Frontal cortex (tissue), 4 donors: ENCODE measurements around the gene FGFRL1. TPM values are rescaled to one million over a fixed set of nuclear protein-coding genes. Genes with fewer than 3 reads are reported as not detected.
"Not testable (repeated sequence)": the region's sequence is repeated elsewhere in the genome, so short reads cannot be mapped to it uniquely, and the experiment has no call there.

Experiments used
- DNase-seq, 2 donors: peaks; one replicate each; pipeline ENCODE4 v3.0.0; 2012; ENCODE audit warnings: low spot score in 2 of 2
- FAIRE-seq: peaks from 2 replicates; lab custom pipeline; 2012; peaks lifted over from hg19 to GRCh38; lab: Jason Lieb, UNC
- total RNA-seq: library from RNA; depleted of rRNA; stranded (reverse); fragments of >200 nt; gene quantifications from one replicate; pipeline ENCODE4 v1.2.3, GENCODE V29; 2014
- donor health status: control.
- donor health status: control.
- donor health status: control.

Gene FGFRL1
- total RNA-seq, 1 donor from 2014 or later = 2.0 TPM

DNA sequence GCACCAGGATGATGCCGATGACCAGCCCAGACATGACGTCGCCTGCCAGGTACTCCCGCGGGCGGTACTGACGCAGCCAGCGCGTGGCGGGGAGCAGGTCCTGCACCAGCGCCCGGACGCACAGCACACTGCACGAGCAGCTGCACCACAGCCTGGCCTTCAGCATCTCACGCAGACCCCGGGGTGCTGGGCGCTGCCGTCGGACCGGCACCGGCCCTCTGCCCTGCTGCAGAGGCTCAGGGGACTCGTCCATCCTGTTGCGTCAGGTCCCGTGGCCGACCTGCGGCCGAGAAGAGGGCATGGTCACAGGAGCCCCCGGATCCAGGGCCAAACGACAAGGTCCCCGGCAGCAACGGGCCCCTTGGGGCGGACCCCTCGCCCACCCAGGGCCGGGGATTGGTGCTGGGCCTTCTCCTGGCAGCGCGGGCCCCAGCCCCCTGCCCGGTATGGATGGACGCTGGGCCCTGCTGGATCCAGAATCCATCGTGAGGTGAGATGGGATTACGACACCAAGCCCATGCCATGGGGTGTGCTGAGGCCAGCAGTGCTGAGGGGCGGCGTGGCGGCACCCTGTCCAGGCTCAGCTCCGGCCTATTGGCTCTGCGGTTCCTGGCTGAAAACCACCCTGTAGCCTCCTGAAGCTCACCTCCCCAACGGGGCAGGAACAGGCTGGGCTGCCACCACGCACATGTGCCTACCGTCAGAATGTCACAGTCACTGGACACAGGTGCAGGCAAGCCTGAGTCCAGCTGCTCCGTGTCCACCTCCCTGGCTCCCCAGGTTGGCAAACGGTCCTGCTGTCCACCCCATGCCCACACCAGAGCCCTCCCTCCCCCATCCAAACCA, 19.8 kb upstream of the FGFRL1 start:
- DNase-seq (no peak), FAIRE-seq (no peak)

DNA sequence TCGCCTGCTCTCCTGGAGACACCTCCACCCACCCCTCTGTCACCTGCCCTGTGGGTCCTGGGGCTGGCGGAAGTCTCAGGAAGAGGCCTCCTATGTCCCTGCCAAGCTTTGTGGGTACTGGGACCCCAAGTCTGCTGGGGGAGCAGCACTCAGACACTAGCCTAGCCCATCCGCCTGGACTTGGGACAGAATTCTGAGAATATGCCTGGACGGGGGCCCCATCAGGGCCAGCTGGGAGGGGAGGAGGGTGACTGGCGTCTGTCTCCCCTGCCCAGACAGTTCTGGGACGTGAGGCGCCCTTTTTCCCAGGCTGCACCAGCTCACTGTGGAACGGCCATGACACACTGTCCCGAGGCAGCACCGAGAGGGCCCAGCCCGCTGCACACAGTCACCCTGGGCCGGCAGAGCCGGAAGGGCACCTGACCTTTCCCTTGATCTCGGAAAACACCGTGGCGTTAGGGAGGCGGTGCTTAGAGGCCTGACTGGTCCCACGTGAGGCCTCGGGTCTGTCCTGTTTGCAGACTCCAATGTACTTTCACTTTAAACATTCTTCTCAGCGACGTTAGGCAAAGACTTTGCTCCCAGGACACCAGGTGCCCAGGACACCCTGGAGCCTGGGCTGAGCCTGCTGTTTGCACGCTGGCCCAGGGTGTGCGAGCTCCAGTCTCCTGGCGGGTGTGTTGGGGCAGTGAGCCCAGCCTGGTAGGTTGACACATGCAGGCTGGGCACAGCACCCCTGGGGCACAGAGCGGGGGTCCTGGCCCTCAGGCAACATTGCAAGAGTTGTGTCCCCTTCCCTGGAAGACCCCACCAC, 18.9 kb upstream of the FGFRL1 start:
- no peak for FAIRE-seq
- DNase-seq = peak in 1 of 2 donors; percentile 55

DNA sequence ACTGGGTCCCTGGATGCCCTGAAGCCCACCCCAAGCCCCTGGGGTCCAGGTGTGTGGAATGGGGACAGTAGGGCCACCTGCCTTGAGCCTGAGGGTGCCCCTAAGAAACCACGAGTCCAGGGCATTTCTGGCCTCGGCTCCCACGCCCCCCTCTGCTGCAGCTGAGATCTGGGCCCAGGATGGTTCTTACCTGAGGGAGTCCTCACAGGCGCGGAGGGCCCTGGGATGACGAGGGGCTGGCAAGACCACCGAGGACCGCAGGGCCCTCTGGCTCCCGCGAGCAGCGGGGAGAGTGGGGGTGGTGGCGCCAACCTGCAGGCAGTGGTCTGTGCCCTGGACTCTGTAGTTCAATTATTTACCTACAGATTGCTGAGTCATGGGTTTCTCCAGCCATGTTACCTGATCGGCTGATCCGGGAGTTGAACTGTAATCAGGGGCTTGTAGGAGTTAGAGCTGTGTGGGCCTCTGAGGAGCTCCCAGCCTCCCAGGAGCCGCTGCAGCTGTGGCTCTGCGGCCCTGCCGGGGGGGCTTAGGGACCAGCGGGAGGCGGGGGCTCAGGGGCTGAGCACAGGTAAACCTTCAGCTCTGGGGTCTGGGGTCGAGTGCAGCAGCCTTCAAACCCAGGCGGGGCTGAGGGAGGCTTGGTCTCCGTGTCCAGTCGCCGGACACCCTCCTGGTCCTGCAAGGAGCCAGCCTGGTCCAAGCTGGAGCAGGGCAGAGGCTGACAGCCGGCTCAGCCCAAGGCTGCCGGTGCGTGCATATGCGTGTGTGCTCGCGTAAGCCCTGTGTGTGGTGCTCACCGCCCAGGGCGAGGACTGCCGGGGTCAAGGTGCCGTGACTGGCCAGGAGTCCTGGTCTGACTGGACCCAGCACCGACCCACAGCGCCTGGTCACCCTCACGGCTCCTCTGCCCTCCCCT, 18.1 kb upstream of the FGFRL1 start, which contains the start of gene SLC26A1:
SLC26A1 (minus strand) TSS at position 294 of the 919 bp plus-strand sequence. CDS start 1,701 bp downstream, outside the sequence.
- FAIRE-seq = no peak
- DNase-seq = no peak

DNA sequence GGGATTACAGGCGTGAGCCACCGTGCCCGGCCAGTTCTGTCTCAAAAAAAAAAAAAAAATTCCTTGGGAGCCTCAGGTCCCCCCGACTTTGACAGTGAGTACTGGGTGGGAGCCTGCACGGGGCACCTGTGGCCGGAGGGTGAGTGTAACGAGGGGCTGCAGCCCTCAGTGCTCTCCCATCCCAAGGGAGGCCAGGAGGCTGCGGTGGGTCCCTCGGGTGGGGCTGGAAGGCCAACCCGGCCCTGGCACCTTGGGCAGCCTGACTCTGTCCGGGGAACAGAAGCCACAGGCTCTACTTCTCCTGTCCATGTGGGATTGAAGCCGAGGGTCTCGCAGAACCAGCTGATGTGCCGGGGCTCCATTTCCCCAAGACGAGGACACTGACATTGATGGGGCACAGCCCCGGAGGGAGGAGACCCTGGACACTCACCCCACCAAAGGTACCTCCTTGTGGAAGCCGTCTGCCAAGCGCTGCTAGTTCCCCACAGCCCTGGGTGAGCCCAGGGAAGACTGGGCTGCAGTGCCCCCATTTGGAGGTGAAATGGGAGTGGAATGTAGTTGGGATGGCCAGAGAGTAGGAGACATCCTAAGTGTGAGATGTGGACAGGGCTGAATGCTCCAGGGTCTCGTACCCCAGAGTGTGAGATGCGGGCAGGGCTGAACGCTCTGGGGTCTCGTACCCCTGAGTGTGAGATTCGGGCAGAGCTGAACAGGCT, 16.0 kb upstream of the FGFRL1 start:
- no peak for FAIRE-seq

DNA sequence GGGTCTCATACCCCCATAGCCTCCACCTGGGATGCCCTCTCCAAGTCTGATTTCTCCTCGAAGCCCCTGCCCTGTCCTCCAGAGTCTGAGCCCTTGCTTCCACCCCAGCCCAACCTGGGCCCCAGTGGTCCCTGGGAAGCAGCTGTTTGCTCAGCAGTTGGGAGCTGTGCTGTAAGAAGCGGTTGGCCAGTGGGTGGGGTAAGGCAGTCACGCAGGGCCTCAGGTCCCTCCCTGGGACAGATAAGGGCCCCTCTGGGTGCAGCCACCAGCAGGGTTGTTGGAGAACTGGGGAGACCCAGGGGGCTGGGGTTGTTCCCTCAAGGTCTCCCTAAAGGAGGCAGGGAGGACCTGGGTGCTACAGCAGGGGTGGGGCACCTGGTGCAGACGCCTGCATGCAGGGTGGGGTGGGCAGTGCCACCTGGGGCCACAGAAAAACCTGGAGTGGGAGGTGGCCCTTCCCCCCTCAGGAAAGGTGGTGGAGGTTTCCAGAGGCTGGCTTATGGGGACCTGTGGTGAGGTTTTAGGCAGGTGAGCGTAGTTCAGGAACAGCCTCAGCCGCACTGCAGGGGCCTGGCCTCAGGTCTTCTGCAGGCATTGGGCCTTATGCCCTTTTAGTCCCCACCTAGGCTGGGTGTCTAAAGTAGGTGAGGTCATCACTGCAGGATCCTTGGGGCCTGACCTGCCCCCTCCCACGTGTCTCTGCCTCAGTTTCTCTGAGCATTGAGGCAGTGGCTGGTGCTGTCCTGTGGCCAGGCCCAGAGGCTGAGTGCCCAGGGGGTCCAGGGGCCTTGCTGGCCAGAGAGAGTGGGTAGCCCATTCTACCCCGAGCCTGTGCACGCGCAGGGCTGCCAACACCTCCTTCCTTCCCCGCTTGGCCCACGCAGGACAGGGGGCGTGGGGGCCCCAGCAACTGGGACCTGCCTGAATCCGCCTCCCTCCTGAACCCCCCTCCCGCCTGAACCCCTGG, 15.1 kb upstream of the FGFRL1 start:
- FAIRE-seq (no peak), DNase-seq (no peak)

More for the DNA sequence above, 16.0 kb upstream of the FGFRL1 start:
- DNase-seq = no peak

DNA sequence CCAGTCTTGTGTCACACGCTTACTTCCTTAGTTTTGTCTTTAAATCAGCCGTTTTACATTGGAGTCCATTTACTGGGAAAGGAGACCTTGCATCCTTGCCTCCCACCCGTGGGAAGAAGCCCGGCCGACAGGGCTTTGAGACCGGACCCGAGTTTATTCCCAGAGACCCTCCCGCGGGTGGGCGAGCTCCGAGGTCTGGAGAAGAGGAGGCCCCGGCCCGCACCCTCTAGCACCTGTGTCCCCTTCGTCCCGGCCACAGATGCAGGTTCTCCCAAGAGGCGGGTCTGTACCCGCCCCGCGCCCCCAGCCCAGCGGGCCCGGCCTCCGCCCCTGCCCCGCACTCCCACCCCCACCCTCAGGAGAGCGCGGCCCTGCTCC, 14.4 kb upstream of the FGFRL1 start:
- DNase-seq (no peak), FAIRE-seq (no peak)

DNA sequence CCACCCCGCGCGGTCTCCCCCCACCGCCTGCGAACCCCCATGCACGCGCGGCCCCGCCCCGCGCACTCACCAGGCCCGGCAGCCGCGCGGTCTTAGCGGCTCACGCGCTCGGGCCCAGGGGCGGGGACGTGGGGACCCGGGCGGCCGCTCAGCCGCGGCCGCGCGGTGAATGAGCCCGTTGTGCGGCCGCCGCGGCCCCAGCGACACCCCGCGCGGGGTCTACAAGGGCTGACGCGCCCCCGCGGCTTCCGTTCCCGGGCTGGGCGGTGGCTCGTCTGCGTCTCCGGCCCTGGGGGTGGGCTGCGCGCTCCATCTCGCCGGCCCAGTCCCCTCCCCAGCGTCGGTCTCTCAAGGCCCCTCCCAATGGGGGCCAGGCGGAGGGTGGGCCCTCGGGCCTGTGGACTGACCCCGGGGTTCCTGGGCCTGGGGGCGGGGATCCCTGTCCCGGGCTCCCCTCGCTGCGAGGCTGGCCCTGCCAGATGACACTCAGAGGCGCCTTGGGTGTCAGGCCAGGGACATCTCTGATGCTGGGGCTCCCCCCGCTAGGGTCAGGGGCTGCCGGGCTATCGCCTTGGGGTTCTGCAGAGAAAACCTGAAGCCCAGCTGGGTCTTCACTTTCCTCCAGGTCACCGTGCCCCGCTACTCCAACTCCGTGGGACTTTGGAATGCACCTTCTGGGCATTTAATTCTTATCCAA, 13.9 kb upstream of the FGFRL1 start:
- no peak for FAIRE-seq
- peak; percentile 89 to 90 for DNase-seq

DNA sequence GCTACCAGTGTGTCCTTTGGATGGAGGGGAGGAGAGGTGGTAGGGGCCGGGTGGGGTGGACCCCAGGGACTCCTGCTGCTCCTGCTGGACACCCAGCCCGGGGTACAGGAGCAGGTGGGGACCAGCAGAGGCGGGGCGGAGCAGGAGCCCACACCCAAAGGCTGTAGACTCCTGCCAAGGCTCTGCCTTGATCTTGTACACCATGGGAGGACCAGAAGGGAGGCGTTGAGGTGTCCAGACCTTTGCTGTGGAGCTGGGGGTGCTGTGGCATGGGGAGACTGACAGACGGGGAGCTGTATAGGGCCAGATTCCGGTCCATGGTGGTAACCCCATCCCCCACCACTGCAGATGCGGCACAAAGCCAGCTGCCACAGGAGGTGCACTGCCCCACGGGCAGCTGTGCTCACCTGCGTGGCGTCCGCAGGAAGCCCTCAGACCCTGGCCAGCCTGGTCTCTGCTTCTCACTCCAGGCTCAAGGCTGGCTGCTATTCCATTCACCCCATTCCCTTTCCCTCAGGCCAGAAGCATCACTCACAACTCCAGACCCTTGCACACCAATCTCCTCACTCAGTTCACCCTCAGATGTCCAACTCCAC, 13.2 kb upstream of the FGFRL1 start:
- DNase-seq = no peak
- no peak for FAIRE-seq

DNA sequence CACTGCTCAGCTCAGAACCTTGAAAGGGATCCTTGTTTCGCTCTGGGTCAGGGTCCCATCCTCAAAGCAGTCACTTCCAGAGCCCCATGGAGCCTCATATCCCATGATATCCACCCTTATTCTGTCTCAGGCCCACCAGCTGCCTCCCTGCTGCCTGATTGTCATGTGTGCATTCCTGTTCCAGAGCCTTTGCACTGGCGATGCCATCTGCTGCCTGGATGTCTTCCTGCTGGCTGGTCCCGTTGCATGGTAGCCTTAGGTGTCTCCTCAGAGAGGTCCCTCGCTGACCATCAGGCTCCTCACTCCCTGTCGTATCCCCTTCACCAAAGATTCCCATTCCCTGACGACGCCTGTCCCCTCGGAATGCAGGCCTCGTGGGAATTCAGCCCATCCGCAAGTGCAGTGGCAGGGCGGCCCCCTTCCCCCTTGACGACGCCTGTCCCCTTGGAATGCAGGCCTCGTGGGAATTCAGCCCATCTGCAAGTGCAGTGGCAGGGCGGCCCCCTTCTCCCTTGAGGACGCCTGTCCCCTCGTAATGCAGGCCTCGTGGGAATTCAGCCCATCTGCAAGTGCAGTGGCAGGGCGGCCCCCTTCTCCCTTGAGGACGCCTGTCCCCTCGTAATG, 12.1 kb upstream of the FGFRL1 start:
- DNase-seq, FAIRE-seq: not testable (repeated sequence)

DNA sequence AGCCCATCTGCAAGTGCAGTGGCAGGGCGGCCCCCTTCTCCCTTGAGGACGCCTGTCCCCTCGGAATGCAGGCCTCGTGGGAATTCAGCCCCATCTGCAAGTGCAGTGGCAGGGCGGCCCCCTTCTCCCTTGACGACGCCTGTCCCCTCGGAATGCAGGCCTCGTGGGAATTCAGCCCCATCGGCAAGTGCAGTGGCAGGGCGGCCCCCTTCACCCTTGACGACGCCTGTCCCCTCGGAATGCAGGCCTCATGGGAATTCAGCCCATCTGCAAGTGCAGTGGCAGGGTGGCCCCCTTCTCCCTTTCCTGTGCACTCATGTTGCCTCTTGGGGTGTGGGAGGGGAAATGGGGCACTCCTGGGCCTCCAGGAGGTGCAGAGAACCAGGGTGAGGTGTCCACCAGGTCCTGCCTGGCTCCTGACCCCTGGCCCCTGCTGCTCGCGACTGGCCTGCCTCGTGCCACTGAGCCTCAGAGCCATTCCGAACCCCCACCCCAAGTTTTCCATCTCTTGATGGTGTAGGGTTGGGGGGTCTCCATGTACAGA, 11.5 kb upstream of the FGFRL1 start:
- no peak for DNase-seq
- no peak for FAIRE-seq

DNA sequence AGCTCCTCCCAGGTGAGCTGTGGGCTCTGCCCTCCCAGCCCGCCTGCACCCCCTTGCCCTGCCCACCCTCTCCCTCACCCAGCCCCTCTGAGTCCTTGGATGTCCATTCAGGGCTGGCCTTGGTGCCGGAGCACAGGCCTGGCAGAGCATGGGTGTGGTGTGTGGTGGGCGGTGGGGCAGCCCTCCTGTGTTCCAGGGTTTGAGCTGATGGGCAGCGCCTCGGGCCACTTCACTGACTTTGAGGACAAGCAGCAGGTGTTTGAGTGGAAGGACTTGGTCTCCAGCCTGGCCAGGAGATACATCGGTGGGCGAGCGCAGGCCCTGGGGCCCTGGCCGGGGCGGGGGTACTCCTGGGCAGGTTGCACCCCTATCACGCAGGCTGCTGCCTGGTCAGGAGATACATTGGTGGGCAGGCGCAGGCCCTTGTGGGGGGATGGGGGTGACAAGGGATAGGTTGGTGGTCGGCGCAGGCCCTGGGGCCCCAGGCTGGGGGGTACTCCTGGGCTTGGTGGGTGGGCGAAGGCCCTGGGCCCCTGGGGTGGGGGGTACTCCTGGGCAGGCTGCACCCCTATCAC, 10.7 kb upstream of the FGFRL1 start:
- no peak for FAIRE-seq
- no peak for DNase-seq

DNA sequence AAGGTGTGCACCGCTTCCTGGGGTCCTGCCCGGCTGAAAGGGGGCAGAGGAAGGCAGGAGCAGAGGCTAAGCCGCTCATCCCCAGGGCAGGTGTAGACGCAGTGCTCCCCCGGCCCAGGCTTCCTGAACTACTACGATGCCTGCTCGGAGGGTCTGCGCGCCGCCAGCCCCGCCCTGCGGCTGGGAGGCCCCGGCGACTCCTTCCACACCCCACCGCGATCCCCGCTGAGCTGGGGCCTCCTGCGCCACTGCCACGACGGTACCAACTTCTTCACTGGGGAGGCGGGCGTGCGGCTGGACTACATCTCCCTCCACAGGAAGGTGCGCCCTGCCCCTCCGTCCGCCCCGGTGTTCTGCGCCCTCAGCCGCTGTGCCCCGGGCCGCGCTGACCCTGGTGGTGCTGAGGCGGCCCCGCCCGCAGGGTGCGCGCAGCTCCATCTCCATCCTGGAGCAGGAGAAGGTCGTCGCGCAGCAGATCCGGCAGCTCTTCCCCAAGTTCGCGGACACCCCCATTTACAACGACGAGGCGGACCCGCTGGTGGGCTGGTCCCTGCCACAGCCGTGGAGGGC, 9.8 kb upstream of the FGFRL1 start:
- FAIRE-seq (no peak), DNase-seq (no peak)

DNA sequence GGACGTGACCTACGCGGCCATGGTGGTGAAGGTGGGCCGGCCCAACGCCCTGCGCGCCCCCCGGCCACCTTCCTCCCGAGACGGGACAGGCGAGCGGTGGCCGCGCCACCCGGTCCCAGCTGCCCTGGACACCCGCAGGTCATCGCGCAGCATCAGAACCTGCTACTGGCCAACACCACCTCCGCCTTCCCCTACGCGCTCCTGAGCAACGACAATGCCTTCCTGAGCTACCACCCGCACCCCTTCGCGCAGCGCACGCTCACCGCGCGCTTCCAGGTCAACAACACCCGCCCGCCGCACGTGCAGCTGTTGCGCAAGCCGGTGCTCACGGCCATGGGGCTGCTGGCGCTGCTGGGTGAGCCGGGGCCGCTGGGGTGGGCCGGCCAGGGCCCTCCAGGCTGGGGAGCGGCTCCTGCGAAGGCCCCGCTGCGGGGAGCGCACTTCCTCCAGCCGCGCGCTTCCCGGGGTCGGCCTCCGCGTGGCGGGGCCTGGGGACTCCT, 9.2 kb upstream of the FGFRL1 start:
- FAIRE-seq (no peak), DNase-seq (no peak)

DNA sequence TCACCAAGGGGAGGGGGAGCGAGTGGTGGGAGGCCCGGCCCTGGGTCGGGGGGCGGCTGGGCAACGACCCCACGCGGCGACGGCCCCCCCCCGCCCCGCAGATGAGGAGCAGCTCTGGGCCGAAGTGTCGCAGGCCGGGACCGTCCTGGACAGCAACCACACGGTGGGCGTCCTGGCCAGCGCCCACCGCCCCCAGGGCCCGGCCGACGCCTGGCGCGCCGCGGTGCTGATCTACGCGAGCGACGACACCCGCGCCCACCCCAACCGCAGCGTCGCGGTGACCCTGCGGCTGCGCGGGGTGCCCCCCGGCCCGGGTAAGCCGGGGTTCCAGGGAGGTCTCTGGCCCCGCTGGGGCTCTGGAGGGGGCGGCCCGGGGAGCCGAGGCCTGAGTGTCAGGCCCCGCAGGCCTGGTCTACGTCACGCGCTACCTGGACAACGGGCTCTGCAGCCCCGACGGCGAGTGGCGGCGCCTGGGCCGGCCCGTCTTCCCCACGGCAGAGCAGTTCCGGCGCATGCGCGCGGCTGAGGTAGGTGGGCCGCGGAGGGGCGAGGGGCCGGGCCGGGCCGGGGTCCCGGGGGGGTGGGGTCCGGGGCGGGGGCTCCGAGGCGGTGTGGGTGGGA, 8.7 kb upstream of the FGFRL1 start:
- DNase-seq = no peak
- FAIRE-seq = no peak
